IMR-90 (cell line): ENCODE data around the gene SLC5A10. TPM values are rescaled to one million over a fixed set of nuclear protein-coding genes. Genes with fewer than 3 reads are reported as not detected.

Source experiments
- ATAC-seq: fragments of 200-7000 bp; cut with Tn5 transposase; 2 replicates; pipeline ENCODE4 v1.9.1; 2020; ENCODE audit warnings: low read depth, mild to moderate bottlenecking, moderate library complexity
- BruUV-seq: library from RNA; stranded (reverse); fragments of 400-500 nt; replicated peaks from 2 replicates; lab custom pipeline; 2021; lab: Mats Ljungman, UMichigan
- CTCF ChIA-PET: fragments of 300-600 bp; formaldehyde crosslinking; extraction: SDS; loops from one replicate; lab custom pipeline; 2021; ENCODE audit warnings: antibody characterized with exemption; lab: Yijun Ruan, JAX
- POLR2A ChIA-PET: fragments of 300-600 bp; sonication (Branson Sonifier 250); formaldehyde crosslinking; loops from one replicate; lab custom pipeline; 2022; ENCODE audit warnings: antibody characterized with exemption; ENCODE audit not compliant: unreplicated experiment; lab: Charles Lee
- DNase-seq: peaks from one replicate; pipeline ENCODE4 v3.0.0; 2013
- H2AFZ ChIP-seq: replicated peaks from 2 replicates; pipeline ENCODE3; 2013; ENCODE audit warnings: low read length, mild to moderate bottlenecking; ENCODE audit not compliant: poor library complexity
- H2AK5ac ChIP-seq: 2 replicates; pipeline ENCODE4 v1.6.1; 2013; ENCODE audit warnings: low read depth, low read length, inconsistent platforms
- H2AK9ac ChIP-seq: replicated peaks from 2 replicates; pipeline ENCODE3; 2013; ENCODE audit warnings: mild to moderate bottlenecking, low read depth, low read length, moderate library complexity; ENCODE audit not compliant: poor library complexity
- H2BK120ac ChIP-seq: 2 replicates; pipeline ENCODE4 v1.6.1; 2013; ENCODE audit warnings: low read depth, low read length, inconsistent platforms
- H2BK15ac ChIP-seq: 3 replicates; pipeline ENCODE4 v1.6.1; 2013; ENCODE audit warnings: low read depth, low read length, inconsistent platforms
- H2BK20ac ChIP-seq: 2 replicates; pipeline ENCODE4 v1.6.1; 2013; ENCODE audit warnings: low read depth, mild to moderate bottlenecking, inconsistent platforms, low read length, moderate library complexity
- H2BK5ac ChIP-seq: 2 replicates; pipeline ENCODE4 v1.6.1; 2013; ENCODE audit warnings: mild to moderate bottlenecking, low read depth, low read length, inconsistent platforms; ENCODE audit not compliant: poor library complexity, severe bottlenecking
- H3K14ac ChIP-seq: replicated peaks from 2 replicates; pipeline ENCODE4 v1.6.1; 2013; ENCODE audit warnings: low read depth, low read length, inconsistent platforms
- H3K18ac ChIP-seq: 2 replicates; pipeline ENCODE4 v1.6.1; 2013; ENCODE audit warnings: low read depth, low read length, control low read depth
- H3K23ac ChIP-seq: 2 replicates; pipeline ENCODE4 v1.6.1; 2013; ENCODE audit warnings: low read depth, low read length, inconsistent platforms
- H3K27ac ChIP-seq: 2 replicates; pipeline ENCODE4 v1.5.1; 2013; ENCODE audit warnings: mild to moderate bottlenecking, control low read depth, low read length; ENCODE audit not compliant: insufficient read depth
- H3K27me3 ChIP-seq: 2 replicates; pipeline ENCODE4 v1.6.1; 2013; ENCODE audit warnings: low read length; ENCODE audit not compliant: control insufficient read depth, insufficient read depth
- H3K36me3 ChIP-seq: 2 replicates; pipeline ENCODE4 v1.6.1; 2013; ENCODE audit warnings: low read length, mixed read lengths; ENCODE audit not compliant: control insufficient read depth, insufficient read depth
- H3K4ac ChIP-seq: 2 replicates; pipeline ENCODE4 v1.6.1; 2013; ENCODE audit warnings: low read depth, low read length, inconsistent platforms
- H3K4me1 ChIP-seq: 2 replicates; pipeline ENCODE4 v1.6.1; 2013; ENCODE audit warnings: low read length, mixed read lengths; ENCODE audit not compliant: control insufficient read depth, insufficient read depth
- H3K4me2 ChIP-seq: 2 replicates; pipeline ENCODE4 v1.6.1; 2013; ENCODE audit warnings: low read depth, mild to moderate bottlenecking, control low read depth, low read length, moderate library complexity
- H3K4me3 ChIP-seq: 2 replicates; pipeline ENCODE4 v1.5.1; 2013; ENCODE audit warnings: low read depth, mild to moderate bottlenecking, control low read depth, low read length, moderate library complexity; ENCODE audit not compliant: insufficient read depth
- H3K56ac ChIP-seq: 2 replicates; pipeline ENCODE4 v1.6.1; 2013; ENCODE audit warnings: low read length, inconsistent platforms; ENCODE audit not compliant: insufficient read depth; ENCODE audit errors: extremely low read depth
- H3K79me1 ChIP-seq, 2 experiments: 2 replicates each; pipeline ENCODE4 v1.6.1; 2013; ENCODE audit warnings: low read length in 2 of 2, inconsistent platforms in 1 of 2, low read depth in 1 of 2
- H3K9ac ChIP-seq: 2 replicates; pipeline ENCODE4 v1.6.1; 2013; ENCODE audit warnings: low read depth, low read length, control low read depth
- H3K9me1 ChIP-seq: 2 replicates; pipeline ENCODE4 v1.6.1; 2013; ENCODE audit warnings: low read length, inconsistent platforms; ENCODE audit not compliant: insufficient read depth
- H3K9me3 ChIP-seq: 2 replicates; pipeline ENCODE4 v1.6.1; 2013; ENCODE audit warnings: low read length; ENCODE audit not compliant: control insufficient read depth, insufficient read depth
- H4K20me1 ChIP-seq: 2 replicates; pipeline ENCODE4 v1.6.1; 2013; ENCODE audit warnings: low read length, inconsistent platforms; ENCODE audit not compliant: insufficient read depth
- H4K5ac ChIP-seq: 2 replicates; pipeline ENCODE4 v1.6.1; 2013; ENCODE audit warnings: mild to moderate bottlenecking, low read depth, low read length, control low read depth
- H4K8ac ChIP-seq, 2 experiments: 2 replicates each; pipeline ENCODE4 v1.6.1; 2013; ENCODE audit warnings: low read depth in 2 of 2, low read length in 2 of 2, control low read depth in 1 of 2, inconsistent platforms in 1 of 2
- H4K91ac ChIP-seq: 2 replicates; pipeline ENCODE4 v1.6.1; 2013; ENCODE audit warnings: low read depth, low read length, inconsistent platforms; ENCODE audit not compliant: insufficient read depth
- CEBPB ChIP-seq: IDR thresholded peaks from 2 replicates; pipeline ENCODE4 v1.6.1; 2012; ENCODE audit warnings: low read depth, low read length, improper control_type of control experiment
- WGBS, 2 experiments: methylation state at CpG; one replicate each; pipeline versions ENCODE4 v1.1.5 to v1.1.7; 2013; ENCODE audit warnings: missing lambda C conversion rate in 2 of 2; ENCODE audit not compliant: insufficient read length in 1 of 2; ENCODE audit errors: extremely low coverage in 2 of 2; 5-methylcytosine and 5-hydroxymethylcytosine counted together
- dilution Hi-C: fragments of 300-500 bp; cut with HindIII; formaldehyde crosslinking; loops from one replicate; pipeline ENCODE4 v1.14.3; 2018; ENCODE audit warnings: low sequenced_read_pairs; ENCODE audit not compliant: unreplicated experiment
- in situ Hi-C: fragments of 300-500 bp; cut with MboI; formaldehyde crosslinking; loops from 3 replicates; pipeline ENCODE4 v1.14.3; 2019; ENCODE audit warnings: low sequenced_read_pairs, inconsistent platforms, mixed read lengths
- intact Hi-C: fragments of 100-400 bp; cut with micrococcal nuclease; formaldehyde crosslinking; loops from 2 replicates; pipeline ENCODE4 v1.10.0; 2022
- polyA plus RNA-seq, 3 experiments: library from polyadenylated mRNA; depleted of rRNA; stranded (reverse); fragments of >200 nt; gene quantifications; 2 replicates each; pipeline ENCODE4 v1.2.3, GENCODE V29; 2012; ENCODE audit warnings: low replicate concordance in 1 of 3
- total RNA-seq: library from RNA; depleted of rRNA; stranded (reverse); fragments of >200 nt; gene quantifications from 2 replicates; pipeline ENCODE4 v1.2.3, GENCODE V29; 2012
- TF ChIP-seq, protein P1 (sequence below): conservative IDR thresholded peaks from 2 replicates; pipeline ENCODE4 v1.5.1; 2012; ENCODE audit warnings: mild to moderate bottlenecking, low read depth, low read length, improper control_type of control experiment

The SLC5A10 gene
- total and polyA plus RNA-seq, 2 of the 4 experiments (the other 2 are of a cell fraction): not detected

- no peak overlapping the region for H3K4me3 ChIP-seq
- no peak overlapping the region for H3K23ac ChIP-seq
- POLR2A ChIA-PET: no interaction called here
- peaks cover 27% of the 10 kb centered on the region for H3K36me3 ChIP-seq
- dilution Hi-C loops: no loop called here
- H2AK5ac ChIP-seq: no peak overlapping the region
- BruUV-seq: no TSS peak
- intact Hi-C loops: no loop called here
- no peak overlapping the region for H4K8ac ChIP-seq
- H2BK15ac ChIP-seq: no peak overlapping the region
- in situ Hi-C loops: no loop called here
- DNase-seq (no peak), ATAC-seq (no peak)
- no peak overlapping the region for H3K4ac ChIP-seq
- no peak overlapping the region for H4K5ac ChIP-seq
- peaks cover 9 to 24% of the 10 kb centered on the region in 2 experiments for H3K79me1 ChIP-seq
- H4K91ac ChIP-seq: no peak overlapping the region
- H2BK5ac ChIP-seq: no peak overlapping the region
- no peaks in the 10 kb centered on the region for H3K27me3 ChIP-seq
- no peak overlapping the region for H3K27ac ChIP-seq
- H2AK9ac ChIP-seq: no peak overlapping the region
- no peak overlapping the region for H2BK120ac ChIP-seq
- H3K9me1 ChIP-seq: peaks cover 9% of the 10 kb centered on the region
- no peak overlapping the region for H2AFZ ChIP-seq
- no peak overlapping the region for H3K18ac ChIP-seq
- no peaks in the 10 kb centered on the region for H3K9me3 ChIP-seq
- H3K9ac ChIP-seq: no peak overlapping the region
- no peak overlapping the region for H3K56ac ChIP-seq
- no peak for TF ChIP-seq CEBPB
- TF ChIP-seq, protein P1, sequence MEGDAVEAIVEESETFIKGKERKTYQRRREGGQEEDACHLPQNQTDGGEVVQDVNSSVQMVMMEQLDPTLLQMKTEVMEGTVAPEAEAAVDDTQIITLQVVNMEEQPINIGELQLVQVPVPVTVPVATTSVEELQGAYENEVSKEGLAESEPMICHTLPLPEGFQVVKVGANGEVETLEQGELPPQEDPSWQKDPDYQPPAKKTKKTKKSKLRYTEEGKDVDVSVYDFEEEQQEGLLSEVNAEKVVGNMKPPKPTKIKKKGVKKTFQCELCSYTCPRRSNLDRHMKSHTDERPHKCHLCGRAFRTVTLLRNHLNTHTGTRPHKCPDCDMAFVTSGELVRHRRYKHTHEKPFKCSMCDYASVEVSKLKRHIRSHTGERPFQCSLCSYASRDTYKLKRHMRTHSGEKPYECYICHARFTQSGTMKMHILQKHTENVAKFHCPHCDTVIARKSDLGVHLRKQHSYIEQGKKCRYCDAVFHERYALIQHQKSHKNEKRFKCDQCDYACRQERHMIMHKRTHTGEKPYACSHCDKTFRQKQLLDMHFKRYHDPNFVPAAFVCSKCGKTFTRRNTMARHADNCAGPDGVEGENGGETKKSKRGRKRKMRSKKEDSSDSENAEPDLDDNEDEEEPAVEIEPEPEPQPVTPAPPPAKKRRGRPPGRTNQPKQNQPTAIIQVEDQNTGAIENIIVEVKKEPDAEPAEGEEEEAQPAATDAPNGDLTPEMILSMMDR: 0 out of 2 replicates have a peak, but pooled peaks have one; percentile 17
- H2BK20ac ChIP-seq: no peak overlapping the region
- H3K4me2 ChIP-seq: no peak overlapping the region
- H3K4me1 ChIP-seq: peaks cover 11% of the 10 kb centered on the region
- 99% methylated on average over 13 of the region's 28 CpGs; no CpG with 5 or more reads in 1 of the 2 experiments for WGBS, 2 experiments
- CTCF ChIA-PET: no interaction called here
- no peaks in the 10 kb centered on the region for H4K20me1 ChIP-seq
- H3K14ac ChIP-seq: no peak overlapping the region
Observed at GRCh38 chr17:18970582-18971480, 18.9 kb downstream of the SLC5A10 start.
